ENCODE results near the gene CXCL12. TPM values are rescaled to one million over a fixed set of nuclear protein-coding genes. Genes with fewer than 3 reads are reported as not detected.

CXCL12 gene
- total RNA-seq, 1 donor from 2014 or later, result 13.9 TPM

DNA sequence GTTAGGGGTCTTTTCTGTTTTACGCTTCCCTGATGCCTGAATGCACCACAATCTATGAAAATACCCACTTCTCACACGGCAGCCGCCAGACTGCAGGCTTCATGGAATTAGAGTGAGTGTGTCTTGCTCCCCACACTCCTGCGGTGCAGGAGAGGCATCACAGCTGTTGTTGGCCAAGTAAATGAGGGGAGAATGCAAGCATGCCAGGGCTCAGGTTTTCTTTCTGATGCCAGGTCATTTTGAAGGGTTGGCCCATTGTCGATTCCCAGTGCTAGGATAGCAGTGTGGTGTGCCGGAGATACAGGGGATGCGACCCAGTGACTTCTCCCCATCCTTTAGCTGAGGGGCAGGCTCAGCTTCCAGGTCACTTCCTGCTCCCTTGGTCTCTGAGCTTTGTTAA, 16.3 kb downstream of the CXCL12 start:
- FAIRE-seq, result no peak

DNA sequence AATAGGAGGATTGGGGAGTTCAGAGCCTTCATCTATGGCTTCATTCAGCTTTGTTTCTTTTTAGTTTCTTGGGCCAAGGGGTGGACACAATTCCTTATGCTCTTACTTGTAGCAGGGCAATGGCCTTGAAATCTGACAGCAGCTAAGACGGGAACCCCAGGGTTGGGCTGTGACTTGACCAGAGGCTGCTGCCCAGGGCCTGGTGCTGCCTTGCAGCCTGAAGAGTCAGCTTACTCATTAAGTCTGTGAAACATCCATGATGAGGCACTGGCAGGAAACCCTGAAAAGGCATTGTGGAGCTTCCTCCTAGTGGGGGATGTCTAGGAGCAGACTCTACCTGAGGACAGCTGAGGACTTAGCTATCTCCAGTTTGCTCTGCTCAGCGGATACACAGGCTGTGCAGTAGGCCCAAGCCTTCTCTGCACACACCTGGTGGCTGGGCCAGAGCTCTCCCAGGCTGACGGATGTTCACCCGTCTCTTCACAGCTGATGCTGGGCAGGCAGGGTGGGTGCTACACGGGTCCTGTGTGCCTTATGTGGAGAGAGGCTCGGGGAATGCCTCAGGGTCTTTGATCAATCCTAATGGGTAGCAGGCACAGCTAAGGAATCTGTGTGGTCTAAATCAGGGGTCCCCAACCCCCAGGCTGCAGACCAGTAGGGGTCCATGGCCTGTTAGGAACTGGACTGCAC, 17.8 kb downstream of the CXCL12 start:
- no peak for DNase-seq (ENCODE audit: low spot score in 2 of 2)
- FAIRE-seq, result no peak

More for the DNA sequence above, 16.3 kb downstream of the CXCL12 start:
- DNase-seq (ENCODE audit: low spot score in 2 of 2), result no peak

DNA sequence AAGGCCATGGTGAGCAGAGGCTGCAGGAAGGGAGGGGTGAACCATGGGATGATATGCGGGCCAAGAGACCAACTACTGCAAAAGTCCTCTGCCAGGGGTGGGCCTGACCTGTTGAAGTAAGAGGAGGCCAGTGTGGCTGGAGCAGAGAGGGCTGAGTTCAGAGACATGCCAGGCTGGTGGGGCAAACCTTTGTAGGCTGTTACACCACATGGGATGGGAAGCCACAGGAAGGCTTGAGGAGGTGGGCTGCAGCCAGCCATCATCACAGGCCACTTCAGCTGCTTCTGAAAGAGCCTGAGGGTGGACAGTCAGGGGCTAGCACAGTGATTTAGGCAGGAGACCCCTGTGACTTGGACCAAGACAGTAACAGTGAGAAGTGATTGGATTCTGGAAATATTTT, 20.3 kb downstream of the CXCL12 start:
- DNase-seq (ENCODE audit: low spot score in 2 of 2) (no peak), FAIRE-seq (no peak)

DNA sequence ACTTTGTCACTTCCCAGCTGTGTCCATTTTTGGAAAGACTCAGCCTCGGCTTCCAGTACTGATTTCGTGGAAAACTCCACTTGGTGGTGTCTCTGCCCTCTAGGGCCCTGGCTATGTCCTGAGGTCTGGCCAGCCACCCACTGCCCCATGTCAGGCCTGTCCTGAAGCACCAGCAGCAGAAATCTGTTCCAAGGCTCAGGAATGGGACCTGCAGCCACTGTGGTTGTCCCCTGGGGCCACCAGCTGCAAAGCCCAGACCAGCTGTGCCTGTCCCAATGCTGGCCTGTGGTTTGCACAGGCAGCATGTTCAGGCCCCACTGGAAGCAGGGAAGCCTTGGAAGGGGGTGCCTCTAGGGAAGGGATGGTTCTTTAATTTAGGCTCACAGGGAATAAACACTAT, 21.2 kb downstream of the CXCL12 start:
- FAIRE-seq (no peak), DNase-seq (ENCODE audit: low spot score in 2 of 2) (no peak)

DNA sequence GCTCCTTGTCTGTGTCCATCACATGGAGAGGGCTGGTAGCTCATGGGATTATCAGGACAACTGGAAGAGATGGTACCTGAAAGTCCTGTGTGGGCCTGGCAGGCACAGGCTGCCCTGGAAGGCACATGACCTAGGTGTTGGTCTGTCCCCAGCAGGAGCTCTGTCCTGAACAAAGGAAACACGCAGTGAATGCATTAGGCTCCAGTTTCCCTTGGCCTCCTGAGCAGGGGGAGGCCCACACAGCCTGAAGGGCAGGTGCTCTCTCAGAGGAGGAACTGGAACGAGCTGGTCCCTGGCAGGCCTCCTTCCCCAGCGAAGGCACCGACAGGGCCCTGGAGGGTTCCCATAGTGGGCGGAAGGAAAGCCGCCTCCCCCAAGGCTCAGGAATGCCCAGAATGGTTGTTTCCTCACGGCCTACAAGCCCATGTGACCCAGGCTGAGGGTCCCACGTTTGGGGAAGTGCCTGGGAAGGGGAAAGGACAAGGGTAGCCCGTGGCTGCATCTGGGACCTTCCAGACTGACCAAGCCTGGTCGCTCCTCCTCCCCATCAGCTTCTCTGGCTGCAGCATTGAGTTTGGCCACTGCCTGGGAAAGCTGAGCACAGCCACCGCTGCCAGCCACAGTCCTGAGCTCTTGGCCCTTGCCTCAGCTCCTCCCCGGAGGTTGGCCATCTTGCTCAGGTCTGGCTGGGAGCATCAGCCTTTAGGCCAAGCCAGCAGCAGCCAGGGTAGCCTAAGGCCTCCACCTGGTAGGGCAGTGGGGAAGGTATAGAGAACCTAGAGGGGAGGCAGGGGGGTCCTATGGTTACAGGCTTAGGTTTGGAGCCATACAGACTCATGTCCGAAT, 21.8 kb downstream of the CXCL12 start:
- DNase-seq (ENCODE audit: low spot score in 2 of 2) (no peak), FAIRE-seq (no peak)

DNA sequence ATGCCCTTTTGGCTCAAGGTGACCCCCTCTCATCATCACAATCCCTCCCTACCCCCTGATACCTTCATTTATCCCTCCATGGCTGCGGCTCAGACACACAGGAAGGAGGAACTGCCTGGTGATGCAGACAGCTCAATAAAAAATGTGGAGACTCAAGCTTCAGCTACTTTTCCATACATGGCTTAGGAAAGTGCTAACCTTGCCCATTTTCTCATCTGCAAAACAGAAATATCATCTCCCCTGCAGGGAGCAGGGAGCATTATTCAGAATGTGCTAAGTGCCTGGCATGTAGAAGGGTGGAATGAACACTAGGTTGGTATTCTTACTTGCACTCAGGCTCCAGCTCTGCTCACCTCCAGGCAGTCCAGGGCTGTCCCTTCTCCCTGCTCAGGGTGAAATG, 23.8 kb downstream of the CXCL12 start:
- FAIRE-seq, result no peak
- DNase-seq (ENCODE audit: low spot score in 2 of 2), result no peak

DNA sequence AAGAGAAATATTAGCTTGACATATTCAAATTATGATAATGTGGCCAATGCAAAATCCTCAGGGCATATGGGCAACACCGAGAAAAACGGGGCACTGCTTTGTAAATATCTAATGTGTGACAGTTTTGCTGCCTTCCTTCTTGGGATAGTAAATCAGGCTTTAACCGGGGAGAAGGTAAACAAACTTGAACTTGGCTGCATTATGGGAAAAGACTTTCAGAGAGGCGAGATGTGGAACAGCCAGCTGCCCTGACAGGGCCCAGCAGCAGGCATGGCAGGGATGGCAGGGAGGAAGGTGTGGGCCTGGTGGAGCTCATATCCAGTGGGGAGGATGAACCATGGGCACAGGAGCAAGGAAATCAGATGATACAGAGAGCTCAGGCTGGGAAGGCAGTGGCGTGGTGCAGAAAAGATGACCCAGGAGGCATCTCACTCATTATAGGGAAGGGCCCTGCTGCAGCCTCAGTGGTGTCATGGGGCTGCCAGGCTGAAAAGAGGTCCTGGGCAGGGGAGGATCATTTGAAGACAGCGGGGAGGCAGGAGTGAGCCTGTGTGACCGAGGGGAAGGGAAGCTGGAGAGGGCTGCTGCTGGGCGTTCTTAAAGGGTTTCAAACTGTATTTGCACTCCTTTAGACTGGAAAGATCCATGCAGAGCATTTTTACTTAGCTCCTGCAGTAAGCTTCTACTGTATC, 26.7 kb downstream of the CXCL12 start:
- DNase-seq (ENCODE audit: low spot score in 2 of 2) (no peak), FAIRE-seq (no peak)

DNA sequence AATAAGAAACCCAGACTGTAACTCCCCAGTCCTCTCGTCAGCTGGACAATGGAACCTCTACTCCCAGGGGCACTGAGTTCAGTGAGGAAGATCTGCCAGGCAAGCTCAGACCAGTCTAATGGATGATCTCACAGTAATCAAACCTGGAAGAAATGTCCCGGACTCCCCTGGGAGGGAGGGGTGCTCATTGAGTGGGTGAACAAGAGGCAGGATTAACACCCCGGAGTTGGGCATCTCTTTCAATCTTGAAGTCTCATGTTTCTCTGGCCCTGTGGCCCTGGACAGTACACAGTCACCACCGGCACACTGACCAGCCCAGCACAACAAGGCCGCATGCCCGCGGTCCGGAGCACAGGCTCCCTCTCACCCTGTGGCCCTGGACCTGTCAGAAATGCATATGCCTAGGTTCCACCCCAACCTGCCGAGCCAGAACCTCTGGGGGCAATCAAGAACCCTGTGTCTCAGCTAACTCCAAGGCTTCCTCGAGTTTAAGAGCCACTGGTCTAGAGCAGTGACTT, 27.8 kb downstream of the CXCL12 start:
- no peak for FAIRE-seq
- DNase-seq (ENCODE audit: low spot score in 2 of 2), result no peak

DNA sequence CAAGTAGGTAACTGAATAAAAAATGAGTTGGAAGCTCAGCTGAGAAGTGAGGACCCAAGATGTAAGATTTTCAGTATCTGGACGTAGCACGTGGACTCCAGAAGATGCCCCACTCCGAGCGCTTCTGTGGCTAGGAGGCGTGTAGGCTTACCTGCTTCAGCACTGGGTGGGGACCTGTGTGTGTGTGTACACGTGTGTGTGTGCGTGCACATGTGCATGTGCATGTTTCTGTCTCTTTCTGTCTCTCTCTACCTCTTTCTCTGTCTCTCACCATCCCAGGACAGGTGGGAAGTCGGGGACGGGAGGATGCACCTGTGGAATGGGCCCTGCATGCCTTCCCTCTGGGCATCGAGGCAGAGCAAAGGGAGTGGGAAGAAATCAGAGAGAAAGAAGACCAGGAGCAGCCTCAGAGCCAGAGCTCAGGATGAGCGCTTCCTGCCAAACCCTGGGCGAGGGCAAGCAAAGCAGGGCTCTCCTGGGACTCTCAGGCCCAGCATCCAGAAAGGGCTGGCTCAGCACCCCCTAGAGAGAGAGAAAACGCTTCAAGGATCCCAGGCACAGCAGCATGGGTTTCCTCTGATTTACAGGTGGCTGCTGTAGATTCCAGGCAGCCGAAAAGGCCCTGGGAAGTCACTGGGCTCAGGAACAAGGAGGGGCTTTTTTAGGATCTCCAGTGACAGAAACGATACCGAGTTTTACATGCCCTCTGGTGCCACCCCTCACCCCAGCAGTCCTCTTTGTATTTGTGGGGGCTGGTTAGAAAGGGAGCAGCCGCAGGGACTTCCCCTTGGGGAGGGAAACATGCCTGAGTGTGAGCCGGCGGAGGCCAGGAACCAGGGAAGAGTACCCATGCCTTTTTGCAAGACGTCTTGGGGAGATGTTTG, 28.5 kb downstream of the CXCL12 start:
- DNase-seq (ENCODE audit: low spot score in 2 of 2) (no peak), FAIRE-seq (no peak)

DNA sequence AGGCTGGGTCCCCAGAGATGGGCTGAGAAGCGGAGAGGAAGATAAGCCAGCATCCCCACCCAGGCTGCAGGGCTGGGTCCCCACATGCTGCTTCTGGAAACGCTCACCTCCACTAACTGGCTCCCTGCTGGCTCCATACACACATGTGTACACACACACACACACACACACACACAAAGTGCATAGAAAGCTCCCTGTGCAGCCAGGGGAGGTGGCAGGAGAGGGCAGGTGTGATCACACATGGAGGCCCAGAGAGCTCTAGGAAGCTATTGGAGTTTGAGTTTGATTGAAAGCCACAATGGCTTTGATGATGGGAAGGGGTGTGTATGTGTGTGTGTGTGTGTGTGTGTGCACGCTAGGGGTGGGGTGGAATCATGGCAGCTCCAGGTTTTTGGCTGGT, 29.3 kb downstream of the CXCL12 start:
- DNase-seq (ENCODE audit: low spot score in 2 of 2) (no peak), FAIRE-seq (no peak)

DNA sequence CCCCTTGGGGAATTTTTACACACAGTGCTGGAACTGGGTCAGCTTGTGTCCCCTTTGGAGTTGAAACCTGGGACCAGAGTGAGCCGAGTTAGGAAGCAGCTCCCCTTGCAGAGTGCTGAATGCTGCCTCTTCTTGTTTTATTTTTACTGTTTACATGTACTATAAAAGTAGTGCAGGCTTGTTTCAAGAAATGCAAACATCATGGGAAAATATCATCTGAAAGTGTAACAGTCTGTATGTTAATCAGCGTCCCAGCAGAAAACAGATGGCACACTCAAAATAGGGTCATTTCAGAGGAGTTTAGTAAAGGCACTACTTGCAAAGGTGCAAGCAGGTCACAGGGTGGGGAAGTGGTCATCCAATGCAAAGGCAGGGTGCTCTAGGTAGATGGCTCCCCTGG, 30.1 kb downstream of the CXCL12 start:
- FAIRE-seq (no peak), DNase-seq (ENCODE audit: low spot score in 2 of 2) (no peak)

DNA sequence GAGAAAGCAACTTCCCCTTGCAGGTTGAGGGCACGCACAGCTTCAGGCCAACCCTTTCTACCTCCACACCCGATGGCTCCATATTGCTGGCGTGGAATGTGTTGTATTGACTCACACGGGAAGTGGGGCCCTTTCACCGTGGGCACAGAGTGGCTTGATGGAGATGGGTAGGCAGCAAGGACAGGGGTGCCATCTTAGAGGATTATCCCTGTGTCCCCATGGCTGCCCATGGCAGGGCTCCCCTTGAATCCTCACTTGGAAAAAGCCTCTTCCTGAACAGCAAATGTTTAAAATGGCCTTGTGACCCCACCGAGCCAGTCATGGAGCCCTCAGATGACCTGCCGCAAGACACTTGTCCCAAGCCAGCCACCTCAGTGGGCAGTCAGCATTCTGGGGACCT, 31.2 kb downstream of the CXCL12 start:
- DNase-seq (ENCODE audit: low spot score in 2 of 2) (no peak), FAIRE-seq (no peak)

DNA sequence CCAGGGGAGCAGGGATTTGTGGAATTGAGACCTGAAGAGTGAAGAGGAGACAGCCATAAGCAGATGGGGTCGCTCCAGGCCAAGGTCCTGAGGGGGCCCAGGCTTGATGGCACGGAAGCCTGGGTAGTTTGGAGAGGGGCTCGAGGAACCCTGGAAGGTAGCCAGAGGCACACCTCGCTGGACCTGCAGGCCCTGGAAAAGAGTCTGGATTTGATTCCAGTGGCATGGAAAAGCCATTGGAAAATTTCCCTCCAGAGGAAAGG, 31.8 kb downstream of the CXCL12 start:
- no peak for FAIRE-seq
- DNase-seq (ENCODE audit: low spot score in 2 of 2), result no peak

DNA sequence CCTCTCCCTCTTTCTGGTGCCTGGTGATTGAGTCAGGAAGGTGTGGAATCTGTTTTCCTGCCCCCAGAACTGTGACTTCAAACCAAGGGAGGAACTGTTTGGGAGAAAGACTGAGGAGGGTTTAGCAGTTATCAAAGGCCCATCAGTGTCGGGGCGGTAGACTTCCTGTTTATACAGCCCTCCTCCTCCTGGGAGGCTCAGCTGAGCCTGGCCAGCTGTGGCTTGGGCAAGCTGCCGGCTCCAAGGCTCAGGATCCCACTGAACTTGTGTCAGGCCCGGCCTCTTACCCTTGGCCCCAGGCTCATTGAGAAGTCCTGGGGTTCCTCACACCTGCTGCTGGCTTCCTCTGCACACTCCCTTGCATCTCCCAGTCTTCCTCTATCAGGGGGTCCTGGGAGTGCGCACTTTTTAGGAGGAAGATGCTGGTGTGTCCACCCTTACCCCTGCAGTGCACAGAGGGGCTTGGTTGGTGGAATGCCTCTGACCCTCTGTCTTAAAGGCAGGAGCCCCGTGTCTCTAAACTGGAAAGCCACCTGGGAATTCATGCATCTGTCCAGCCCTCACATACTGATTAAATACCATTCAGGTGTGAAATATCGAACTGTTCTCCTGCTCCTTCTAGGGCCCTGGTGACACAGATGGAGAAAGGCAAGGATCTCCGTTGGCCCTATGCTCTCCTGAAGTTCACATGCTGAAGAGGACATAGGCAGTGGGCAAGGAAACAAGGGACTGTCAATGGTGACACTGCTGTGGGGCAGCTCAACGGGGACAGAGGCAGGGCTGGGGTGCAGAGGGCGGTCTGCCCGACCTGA, 32.4 kb downstream of the CXCL12 start:
- FAIRE-seq (no peak), DNase-seq (ENCODE audit: low spot score in 2 of 2) (no peak)

DNA sequence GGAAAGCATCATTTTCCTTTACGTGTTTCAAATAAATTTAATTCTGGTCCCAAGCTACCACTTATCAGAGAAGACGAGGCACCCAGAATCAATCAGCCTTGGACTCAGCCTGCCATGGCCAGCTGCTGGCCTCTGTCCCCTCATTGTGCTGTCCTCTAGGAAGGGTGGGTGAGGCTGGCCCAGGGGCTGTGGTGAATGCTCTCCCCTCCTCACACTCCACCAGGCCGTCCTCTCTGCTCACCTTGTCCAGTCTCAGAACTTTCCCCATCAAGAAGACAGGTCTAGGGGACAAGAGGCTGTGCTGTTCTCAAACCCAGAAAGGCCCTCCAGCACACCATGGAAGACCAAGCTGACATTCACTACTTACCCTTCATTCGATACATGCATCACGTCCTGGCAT, 36.4 kb downstream of the CXCL12 start:
- no peak for DNase-seq (ENCODE audit: low spot score in 2 of 2)
- FAIRE-seq, result no peak

DNA sequence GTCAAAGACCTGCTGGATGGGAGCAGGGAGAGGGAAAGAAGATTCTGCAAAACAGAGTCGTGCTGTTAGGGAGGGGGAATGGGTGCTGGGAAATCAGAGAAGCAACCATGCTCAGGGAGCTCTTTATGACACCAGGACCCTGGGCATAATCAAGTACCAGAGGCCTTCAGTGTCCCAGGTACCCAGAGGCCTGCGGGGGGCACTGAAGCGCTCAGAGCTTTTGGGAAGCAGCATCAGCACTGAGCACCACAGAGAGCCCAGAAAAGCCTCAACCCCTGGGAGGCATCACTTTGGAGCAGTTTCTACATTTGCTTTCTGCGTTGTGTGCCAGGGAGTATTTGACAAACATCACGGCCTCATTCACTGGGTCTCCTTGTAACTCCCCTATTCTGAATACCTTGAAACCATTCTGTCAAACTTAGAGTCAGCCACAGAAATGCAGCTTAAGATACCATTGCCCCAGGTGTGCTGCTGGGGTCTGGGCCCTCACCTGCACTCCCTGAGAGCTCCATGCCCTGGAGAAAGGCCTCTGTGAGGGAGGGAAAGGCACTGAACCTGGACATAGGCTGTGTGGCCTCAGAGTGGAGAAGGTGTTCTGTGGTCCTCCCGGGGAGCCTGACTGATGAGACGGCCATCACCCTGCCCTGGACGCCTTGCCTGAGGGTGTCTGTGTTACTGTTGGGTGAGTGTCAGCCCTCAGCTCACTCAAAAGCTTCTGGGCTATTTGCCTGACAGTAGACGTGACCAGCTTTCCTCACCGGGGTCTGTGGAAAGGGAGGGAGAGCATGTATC, 37.1 kb downstream of the CXCL12 start:
- no peak for FAIRE-seq
- DNase-seq (ENCODE audit: low spot score in 2 of 2), result no peak

DNA sequence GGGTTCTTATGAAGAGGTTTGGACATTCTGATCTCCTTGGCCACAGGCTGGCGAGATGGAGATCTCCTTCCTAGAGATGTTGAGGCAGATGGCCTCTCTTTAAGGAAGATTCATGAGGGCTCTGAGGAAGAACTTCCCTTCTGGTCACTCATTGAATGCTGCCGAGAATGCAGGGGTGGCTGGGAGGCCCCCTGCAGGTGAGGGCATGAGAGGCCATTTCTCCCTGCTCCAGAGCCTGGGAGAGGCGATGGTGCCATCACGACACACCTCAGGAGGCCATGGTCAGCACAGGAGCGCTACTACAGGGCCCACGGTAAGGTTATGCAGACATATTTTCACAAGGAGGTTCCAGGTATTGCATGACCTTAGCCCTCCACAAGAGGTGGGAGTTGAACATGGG, 40.2 kb downstream of the CXCL12 start:
- no peak for FAIRE-seq
- no peak for DNase-seq (ENCODE audit: low spot score in 2 of 2)

DNA sequence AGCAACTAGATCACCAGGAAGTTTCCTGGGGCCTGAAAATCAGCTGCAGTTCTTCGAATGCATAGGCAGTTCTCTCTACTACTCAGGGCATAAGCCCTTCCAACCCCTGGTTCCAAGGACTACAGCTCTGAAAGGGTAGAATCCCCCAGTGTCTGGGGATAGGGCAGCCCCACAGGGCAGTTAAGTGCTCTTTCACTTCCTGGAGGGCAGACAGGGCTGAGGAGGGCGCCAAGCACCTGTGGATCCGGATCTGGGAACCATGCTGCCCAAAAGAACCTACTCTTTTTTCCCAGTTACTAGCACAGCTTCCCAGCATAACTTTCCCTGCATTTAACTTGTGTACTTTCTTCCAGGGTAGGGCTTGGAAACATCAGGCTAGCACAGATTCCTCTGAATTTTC, 41.1 kb downstream of the CXCL12 start:
- no peak for DNase-seq (ENCODE audit: low spot score in 2 of 2)
- no peak for FAIRE-seq

DNA sequence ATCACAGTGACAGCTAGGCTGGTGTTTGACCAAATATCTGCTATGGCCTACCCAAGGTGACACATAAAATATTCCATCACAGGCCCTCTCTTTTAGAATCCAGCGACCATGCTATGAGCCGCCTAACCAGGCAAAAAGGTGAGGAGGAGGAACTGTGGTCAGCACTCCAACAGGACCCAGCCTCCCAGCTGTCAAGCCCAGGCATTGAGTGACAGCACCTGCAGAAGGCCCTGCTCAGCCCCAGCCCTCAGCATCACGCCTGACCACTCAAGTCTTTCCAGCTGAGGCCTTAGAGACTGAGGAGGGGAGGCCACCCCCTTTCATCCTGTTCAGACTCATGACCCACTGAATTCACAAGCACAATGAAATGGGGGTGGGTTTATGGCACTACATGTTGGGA, 43.0 kb downstream of the CXCL12 start:
- FAIRE-seq, result no peak
- DNase-seq (ENCODE audit: low spot score in 2 of 2), result no peak
